Liver (tissue), 9 donors: ENCODE results near the gene SPOCK2. TPM values are rescaled to one million over a fixed set of nuclear protein-coding genes. Genes with fewer than 3 reads are reported as not detected.

Experiments used
- DNase-seq: peaks from one replicate; pipeline ENCODE4 v3.0.0-alpha.2; 2017; ENCODE audit warnings: low spot score
- H3K27ac ChIP-seq, 2 donors: one replicate each; pipeline ENCODE4 v1.7.0; 2013; ENCODE audit warnings: inconsistent platforms in 2 of 2, low read length in 2 of 2, control low read depth in 1 of 2, low read depth in 1 of 2, mild to moderate bottlenecking in 1 of 2
- H3K27me3 ChIP-seq, 4 donors: one replicate each; pipeline versions ENCODE4 v1.6.1 to v1.7.0; 2013; ENCODE audit warnings: low read length in 3 of 4, inconsistent platforms in 1 of 4, mild to moderate bottlenecking in 1 of 4, moderate library complexity in 1 of 4; ENCODE audit not compliant: control insufficient read depth in 4 of 4, insufficient read depth in 4 of 4
- H3K36me3 ChIP-seq, 4 donors: one replicate each; pipeline versions ENCODE4 v1.6.1 to v1.7.0; 2013; ENCODE audit warnings: low read length in 3 of 4, mild to moderate bottlenecking in 3 of 4, low read depth in 1 of 4, moderate library complexity in 1 of 4; ENCODE audit not compliant: control insufficient read depth in 4 of 4, insufficient read depth in 3 of 4
- H3K4me1 ChIP-seq, 4 donors: one replicate each; pipeline versions ENCODE4 v1.6.1 to v1.7.0; 2013; ENCODE audit warnings: low read length in 3 of 4, mild to moderate bottlenecking in 3 of 4, moderate library complexity in 1 of 4; ENCODE audit not compliant: control insufficient read depth in 4 of 4, insufficient read depth in 4 of 4
- H3K4me3 ChIP-seq, 3 donors: one replicate each; pipeline versions ENCODE4 v1.6.1 to v1.7.0; 2013; ENCODE audit warnings: low read length in 3 of 3, control low read depth in 1 of 3, low read depth in 1 of 3, mild to moderate bottlenecking in 1 of 3
- H3K9ac ChIP-seq, 2 donors: one replicate each; pipeline ENCODE4 v1.7.0; 2013; ENCODE audit warnings: low read length in 2 of 2, mild to moderate bottlenecking in 2 of 2, moderate library complexity in 2 of 2, control low read depth in 1 of 2, low read depth in 1 of 2
- H3K9me3 ChIP-seq, 4 donors: one replicate each; pipeline versions ENCODE4 v1.6.1 to v1.7.0; 2013; ENCODE audit warnings: low read length in 3 of 4; ENCODE audit not compliant: control insufficient read depth in 4 of 4
- ATF3 ChIP-seq: IDR thresholded peaks from 2 replicates; pipeline ENCODE4 v1.6.1; 2016; ENCODE audit warnings: antibody characterized with exemption
- CTCF ChIP-seq: fragments of 150-350 bp; IDR thresholded peaks from 2 replicates; pipeline ENCODE4 v1.5.1; 2017; ENCODE audit warnings: improper control_type of control experiment, low read depth, low read length; ENCODE audit not compliant: missing input control
- EGR1 ChIP-seq, 2 donors: IDR thresholded peaks; 2 replicates each; pipeline ENCODE4 v1.6.1; 2016 to 2018; ENCODE audit warnings: antibody characterized with exemption in 2 of 2, low read depth in 2 of 2
- FOXA1 ChIP-seq: IDR thresholded peaks from 2 replicates; pipeline ENCODE4 v1.6.1; 2016; ENCODE audit warnings: antibody characterized with exemption
- FOXA2 ChIP-seq: IDR thresholded peaks from 2 replicates; pipeline ENCODE4 v1.6.1; 2016; ENCODE audit warnings: antibody characterized with exemption
- GABPA ChIP-seq, 2 donors: IDR thresholded peaks in 1 of 2; conservative IDR thresholded peaks in 1 of 2; 2 replicates each; pipeline ENCODE4 v1.6.1; 2016; ENCODE audit warnings: antibody characterized with exemption in 2 of 2, mild to moderate bottlenecking in 1 of 2, moderate library complexity in 1 of 2
- HNF4A ChIP-seq, 2 donors: conservative IDR thresholded peaks; 2 replicates each; pipeline ENCODE4 v1.6.1; 2016; ENCODE audit warnings: antibody characterized with exemption in 2 of 2, mild to moderate bottlenecking in 2 of 2
- HNF4G ChIP-seq: IDR thresholded peaks from 2 replicates; pipeline ENCODE4 v1.6.1; 2016; ENCODE audit warnings: antibody characterized with exemption
- MAX ChIP-seq: IDR thresholded peaks from 2 replicates; pipeline ENCODE4 v1.6.1; 2016; ENCODE audit warnings: antibody characterized with exemption
- NR2F2 ChIP-seq: IDR thresholded peaks from 2 replicates; pipeline ENCODE4 v1.6.1; 2016; ENCODE audit warnings: antibody characterized with exemption
- RAD21 ChIP-seq, 2 donors: IDR thresholded peaks; 2 replicates each; pipeline ENCODE4 v1.6.1; 2016; ENCODE audit warnings: antibody characterized with exemption in 2 of 2, mild to moderate bottlenecking in 2 of 2
- REST ChIP-seq: IDR thresholded peaks from 2 replicates; pipeline ENCODE4 v1.6.1; 2016; ENCODE audit warnings: antibody characterized with exemption, mild to moderate bottlenecking
- RXRA ChIP-seq, 2 donors: IDR thresholded peaks; 2 replicates each; pipeline ENCODE4 v1.6.1; 2017 to 2018; ENCODE audit warnings: antibody characterized with exemption in 2 of 2, mild to moderate bottlenecking in 1 of 2
- SP1 ChIP-seq: IDR thresholded peaks from 2 replicates; pipeline ENCODE4 v1.6.1; 2018; ENCODE audit warnings: antibody characterized with exemption, mild to moderate bottlenecking
- TAF1 ChIP-seq: conservative IDR thresholded peaks from 2 replicates; pipeline ENCODE4 v1.6.1; 2016; ENCODE audit warnings: antibody characterized with exemption, mild to moderate bottlenecking
- YY1 ChIP-seq: IDR thresholded peaks from 2 replicates; pipeline ENCODE4 v1.6.1; 2016; ENCODE audit warnings: antibody characterized with exemption, mild to moderate bottlenecking
- WGBS: extraction: QIAGEN DNeasy Blood & Tissue Kit; methylation state at CpG from one replicate; pipeline ENCODE4 v1.1.7; 2013; 5-methylcytosine and 5-hydroxymethylcytosine counted together
- polyA plus RNA-seq, 2 donors: library from polyadenylated mRNA; stranded (reverse) in 1 of 2; unstranded in 1 of 2; fragments of 200-250 nt in 1 of 2; fragments of >200 nt in 1 of 2; fragmentation: Nextera tagmentation in 1 of 2; extraction: Ambion mirVana in 1 of 2; gene quantifications; one replicate each; pipeline versions ENCODE4 v1.2.1 to v1.2.3, GENCODE V29; 2013 to 2015
- total RNA-seq, 2 donors: library from RNA; depleted of rRNA; stranded (reverse); fragments of >200 nt; gene quantifications; one replicate each; pipeline ENCODE4 v1.2.3, GENCODE V29; 2014
- donor health status: healthy.
- donor health status: healthy.
- donor health status: healthy.
- donor health status: healthy.
- donor health status: healthy.

SPOCK2 gene
- total and polyA plus RNA-seq, 4 donors, result 0.36 to 1.7 (median 0.64) TPM

GRCh38 chr10:72127571-72127970 lies 39.2 kb upstream of the SPOCK2 start:
- TF ChIP-seq FOXA2 (no peak), SP1 (no peak), HNF4A (conservative IDR thresholded peaks at IDR 0.05) (no peak), REST (no peak), EGR1 (IDR thresholded peaks at IDR 0.05; ENCODE audit: low read depth in 2 of 2) (no peak), RAD21 (IDR thresholded peaks at IDR 0.05) (no peak), ATF3 (no peak)
- Histone ChIP-seq H3K4me3 (no peak overlapping the region), H3K27ac (no peak overlapping the region), H3K9me3 (no peaks in the 10 kb centered on the region), H3K36me3 (no peaks in the 10 kb centered on the region), H3K27me3 (no peaks in the 10 kb centered on the region), H3K9ac (no peak overlapping the region), H3K4me1 (peaks cover 0 to 3% (median 0%) of the 10 kb centered on the region in 4 donors)
- 41% methylated on average over 2 of the region's 2 CpGs for WGBS
- DNase-seq, result no peak

- Histone ChIP-seq H3K27me3 (no peaks in the 10 kb centered on the region), H3K9ac (no peak overlapping the region), H3K36me3 (no peaks in the 10 kb centered on the region), H3K4me3 (no peak overlapping the region), H3K9me3 (no peaks in the 10 kb centered on the region), H3K4me1 (peaks cover 0 to 3% (median 0%) of the 10 kb centered on the region in 4 donors), H3K27ac (no peak overlapping the region)
- no peak for DNase-seq
- WGBS, result 96% methylated on average over 3 of the region's 3 CpGs
- TF ChIP-seq ATF3 (no peak), RXRA (IDR thresholded peaks at IDR 0.05) (no peak), FOXA1 (no peak), RAD21 (IDR thresholded peaks at IDR 0.05) (no peak), YY1 (no peak), NR2F2 (no peak), FOXA2 (no peak), TAF1 (no peak), HNF4A (conservative IDR thresholded peaks at IDR 0.05) (no peak), SP1 (no peak), CTCF (no peak), REST (no peak), EGR1 (IDR thresholded peaks at IDR 0.05; ENCODE audit: low read depth in 2 of 2) (no peak), HNF4G (no peak), MAX (no peak), GABPA (IDR thresholded peaks at IDR 0.05 in 1 of 2, conservative IDR thresholded peaks at IDR 0.05 in 1 of 2) (no peak)
Measured at GRCh38 chr10:72126872-72127232, 38.5 kb upstream of the SPOCK2 start.
